GM23248 (cell line): Measurements from ENCODE around the gene ART5. TPM values are rescaled to one million over a fixed set of nuclear protein-coding genes. Genes with fewer than 3 reads are reported as not detected.

Experiments used
- DNase-seq: peaks from one replicate; pipeline ENCODE4 v3.0.0-alpha.2; 2015
- H2AFZ ChIP-seq: fragments of 200-600 bp; sonication (generic); 2 replicates; pipeline ENCODE4 v1.6.1; 2016; ENCODE audit warnings: antibody characterized with exemption
- H3F3A ChIP-seq: fragments of 200-600 bp; sonication (generic); 2 replicates; pipeline ENCODE4 v1.6.1; 2016; ENCODE audit warnings: mild to moderate bottlenecking, antibody characterized with exemption, mixed run types; ENCODE audit not compliant: insufficient read depth
- H3K27ac ChIP-seq: fragments of 200-600 bp; sonication (generic); 2 replicates; pipeline ENCODE4 v1.5.1; 2016; ENCODE audit warnings: mild to moderate bottlenecking
- H3K27me3 ChIP-seq: fragments of 200-600 bp; sonication (generic); replicated peaks from 2 replicates; pipeline ENCODE4 v1.6.1; 2016; ENCODE audit warnings: mild to moderate bottlenecking; ENCODE audit not compliant: insufficient read depth
- H3K36me3 ChIP-seq: fragments of 200-600 bp; sonication (generic); 2 replicates; pipeline ENCODE4 v1.6.1; 2016; ENCODE audit warnings: low read depth, mild to moderate bottlenecking
- H3K4me1 ChIP-seq: fragments of 200-600 bp; sonication (generic); 2 replicates; pipeline ENCODE4 v1.6.1; 2016; ENCODE audit warnings: mild to moderate bottlenecking; ENCODE audit not compliant: insufficient read depth
- H3K4me2 ChIP-seq: fragments of 200-600 bp; sonication (generic); one replicate; pipeline ENCODE4 v1.6.1; 2016; ENCODE audit warnings: mild to moderate bottlenecking; ENCODE audit not compliant: unreplicated experiment
- H3K4me3 ChIP-seq: fragments of 200-600 bp; sonication (generic); 2 replicates; pipeline ENCODE4 v1.5.1; 2016; ENCODE audit warnings: mild to moderate bottlenecking
- H3K79me2 ChIP-seq: fragments of 200-600 bp; sonication (generic); 2 replicates; pipeline ENCODE4 v1.6.1; 2016; ENCODE audit warnings: mild to moderate bottlenecking; ENCODE audit not compliant: insufficient read depth
- H3K9ac ChIP-seq: fragments of 200-600 bp; sonication (generic); 2 replicates; pipeline ENCODE4 v1.6.1; 2016; ENCODE audit warnings: mild to moderate bottlenecking
- H3K9me2 ChIP-seq: fragments of 200-600 bp; sonication (generic); 2 replicates; pipeline ENCODE4 v1.6.1; 2016; ENCODE audit warnings: mixed run types, mild to moderate bottlenecking, moderate library complexity; ENCODE audit not compliant: insufficient read depth
- H3K9me3 ChIP-seq: fragments of 200-600 bp; sonication (generic); one replicate; pipeline ENCODE4 v1.6.1; 2017; ENCODE audit warnings: low read depth
- H4K20me1 ChIP-seq: fragments of 200-600 bp; sonication (generic); 2 replicates; pipeline ENCODE4 v1.6.0; 2016; ENCODE audit not compliant: insufficient read depth
- EZH2 ChIP-seq: fragments of 200-600 bp; sonication (generic); IDR thresholded peaks from 2 replicates; pipeline ENCODE4 v1.6.1; 2018; ENCODE audit warnings: antibody characterized with exemption, mild to moderate bottlenecking; ENCODE audit not compliant: insufficient read depth, poor library complexity, severe bottlenecking
- EZH2phosphoT487 ChIP-seq: fragments of 200-600 bp; sonication (generic); IDR thresholded peaks from 2 replicates; pipeline ENCODE4 v1.6.1; 2018; ENCODE audit warnings: antibody characterized with exemption, moderate library complexity, mild to moderate bottlenecking, low read depth; ENCODE audit not compliant: insufficient read depth
- WGBS, 2 experiments: methylation state at CpG; one replicate each; pipeline ENCODE4 v1.1.6; 2015 to 2017; ENCODE audit warnings: low lambda C conversion rate in 2 of 2, low coverage in 1 of 2; ENCODE audit errors: missing lambda C conversion rate in 2 of 2; 5-methylcytosine and 5-hydroxymethylcytosine counted together
- in situ Hi-C: fragments of 300-500 bp; cut with MboI; formaldehyde crosslinking; loops from 2 replicates; pipeline ENCODE4 v1.15.0; 2020
- polyA plus RNA-seq: library from polyadenylated mRNA; unstranded; fragments of >200 nt; fragmentation: Nextera tagmentation; extraction: Ambion mirVana; gene quantifications from 2 replicates; pipeline ENCODE4 v1.2.1, GENCODE V29; 2016
- total RNA-seq: library from RNA; depleted of rRNA; stranded (reverse); fragments of >200 nt; shearing (Covaris generic); gene quantifications from 2 replicates; pipeline ENCODE4 v1.2.3, GENCODE V29; 2014

Gene ART5
- total and polyA plus RNA-seq, 2 experiments from 2014 or later = 0.23 TPM; not detected in 1

GRCh38 chr11:3616721-3617460 lies 24.9 kb downstream of the ART5 start:
- in situ Hi-C loops = no loop called here
- H3K9ac ChIP-seq = no peak overlapping the region
- H2AFZ ChIP-seq = no peak overlapping the region; the same call in 1 of the 2 replicates
- no peaks in the 10 kb centered on the region for H3K27me3 ChIP-seq
- no peak overlapping the region for H3K4me3 ChIP-seq
- 73 to 76% methylated on average over 24 to 25 of the region's 25 CpGs for WGBS, 2 experiments
- no peak for TF ChIP-seq EZH2
- no peak overlapping the region for H3K4me2 ChIP-seq
- no peaks in the 10 kb centered on the region for H3K79me2 ChIP-seq
- no peaks in the 10 kb centered on the region for H3K36me3 ChIP-seq
- no peak for DNase-seq
- H3K27ac ChIP-seq = no peak overlapping the region
- no peaks in the 10 kb centered on the region for H3K9me3 ChIP-seq
- no peaks in the 10 kb centered on the region for H4K20me1 ChIP-seq
- H3F3A ChIP-seq = no peaks in the 10 kb centered on the region
- H3K9me2 ChIP-seq = no peaks in the 10 kb centered on the region
- H3K4me1 ChIP-seq = no peaks in the 10 kb centered on the region

- no peaks in the 10 kb centered on the region for H3K9me2 ChIP-seq
- in situ Hi-C loops = no loop called here
- 72 to 77% methylated on average over 6 of the region's 6 CpGs for WGBS, 2 experiments
- H3K27me3 ChIP-seq = no peaks in the 10 kb centered on the region; the same call in 1 of the 2 replicates
- TF ChIP-seq EZH2 = no peak
- TF ChIP-seq EZH2phosphoT487 = no peak
- H3K9ac ChIP-seq = no peak overlapping the region
- H3K36me3 ChIP-seq = no peaks in the 10 kb centered on the region
- no peaks in the 10 kb centered on the region for H3K79me2 ChIP-seq
- H3K4me2 ChIP-seq = no peak overlapping the region
- peak overlapping the region; percentile 38; the same call in 1 of the 2 replicates for H2AFZ ChIP-seq
- no peak overlapping the region for H3K27ac ChIP-seq
- H3K4me1 ChIP-seq = no peaks in the 10 kb centered on the region
- no peak for DNase-seq
- no peaks in the 10 kb centered on the region for H3F3A ChIP-seq
- H3K4me3 ChIP-seq = no peak overlapping the region
- H4K20me1 ChIP-seq = no peaks in the 10 kb centered on the region
- no peaks in the 10 kb centered on the region for H3K9me3 ChIP-seq
Measured at GRCh38 chr11:3615998-3616397, 25.8 kb downstream of the ART5 start.

- no peak overlapping the region for H3K9ac ChIP-seq
- WGBS, 2 experiments = 19 to 21% methylated on average over 5 of the region's 5 CpGs
- H3K9me2 ChIP-seq = no peaks in the 10 kb centered on the region
- no peaks in the 10 kb centered on the region; the same call in 1 of the 2 replicates for H3K27me3 ChIP-seq
- no peaks in the 10 kb centered on the region for H3K9me3 ChIP-seq
- no peak overlapping the region for H3K4me2 ChIP-seq
- no peaks in the 10 kb centered on the region for H3K36me3 ChIP-seq
- H3F3A ChIP-seq = no peaks in the 10 kb centered on the region
- H2AFZ ChIP-seq = no peak overlapping the region
- no peak overlapping the region for H3K27ac ChIP-seq
- TF ChIP-seq EZH2phosphoT487 = no peak
- TF ChIP-seq EZH2 = no peak
- no peaks in the 10 kb centered on the region for H4K20me1 ChIP-seq
- peak; percentile 55 for DNase-seq
- no peak overlapping the region for H3K4me3 ChIP-seq
- no peaks in the 10 kb centered on the region for H3K79me2 ChIP-seq
- in situ Hi-C loops = no loop called here
- no peaks in the 10 kb centered on the region for H3K4me1 ChIP-seq
Measured at GRCh38 chr11:3614742-3615171, 27.0 kb downstream of the ART5 start.

- H3K27ac ChIP-seq = no peak overlapping the region
- H3K9me2 ChIP-seq = no peaks in the 10 kb centered on the region
- no peaks in the 10 kb centered on the region for H3F3A ChIP-seq
- H3K4me3 ChIP-seq = no peak overlapping the region
- no peaks in the 10 kb centered on the region for H3K4me1 ChIP-seq
- no peaks in the 10 kb centered on the region for H3K79me2 ChIP-seq
- no peak overlapping the region for H2AFZ ChIP-seq
- no peak overlapping the region for H3K4me2 ChIP-seq
- TF ChIP-seq EZH2phosphoT487 = no peak
- TF ChIP-seq EZH2 = no peak
- WGBS, 2 experiments = 51 to 54% methylated on average over 10 of the region's 10 CpGs
- no peaks in the 10 kb centered on the region for H4K20me1 ChIP-seq
- no peaks in the 10 kb centered on the region for H3K36me3 ChIP-seq
- no peak for DNase-seq
- in situ Hi-C loops = no loop called here
- H3K9ac ChIP-seq = no peak overlapping the region
- H3K9me3 ChIP-seq = no peaks in the 10 kb centered on the region
- H3K27me3 ChIP-seq = no peaks in the 10 kb centered on the region; the same call in 1 of the 2 replicates
Measured at GRCh38 chr11:3613998-3614741, 27.6 kb downstream of the ART5 start.
